Upper lobe of right lung (tissue), 1 donor: ENCODE results near the gene EDEM3. TPM values are rescaled to one million over a fixed set of nuclear protein-coding genes. Genes with fewer than 3 reads are reported as not detected.

Source experiments
- ATAC-seq: fragments of 200-7000 bp; cut with Tn5 transposase; one replicate; pipeline ENCODE4 v1.9.1; 2020; ENCODE audit warnings: mild to moderate bottlenecking, moderate library complexity
- DNase-seq: peaks from one replicate; pipeline ENCODE4 v3.0.0-alpha.2; 2020
- H3K27ac ChIP-seq: fragments of 200-600 bp; one replicate; pipeline ENCODE4 v1.8.0; 2022
- H3K27me3 ChIP-seq: fragments of 200-600 bp; one replicate; pipeline ENCODE4 v1.8.0; 2022; ENCODE audit warnings: mild to moderate bottlenecking
- H3K36me3 ChIP-seq: fragments of 200-600 bp; one replicate; pipeline ENCODE4 v1.8.0; 2022
- H3K4me1 ChIP-seq: fragments of 200-600 bp; one replicate; pipeline ENCODE4 v1.8.0; 2022
- H3K4me3 ChIP-seq: fragments of 200-600 bp; one replicate; pipeline ENCODE4 v1.8.0; 2022; ENCODE audit warnings: mild to moderate bottlenecking
- H3K9me3 ChIP-seq: fragments of 200-600 bp; one replicate; pipeline ENCODE4 v1.8.0; 2022
- intact Hi-C: fragments of 100-400 bp; cut with DNase I; formaldehyde crosslinking; loops from one replicate; pipeline ENCODE4 v1.11.0; 2022
- total RNA-seq: library from RNA; stranded (reverse); fragmentation: NEBNext Ultra II Directional; extraction: Animal tissue kit (Norgen Biotek cat#: 25700); gene quantifications from one replicate; pipeline ENCODE4 v1.2.1, GENCODE V29; 2021
- TF ChIP-seq, protein P1 (sequence below): fragments of 200-600 bp; IDR thresholded peaks from one replicate; pipeline ENCODE4 v1.8.0; 2022; ENCODE audit warnings: antibody characterized with exemption
- donor health status: DM: no; HTN: yes; CAD: no; lungs with severe emphysema.

EDEM3 gene
- total RNA-seq, 1 donor from 2014 or later = 43.6 TPM

DNA sequence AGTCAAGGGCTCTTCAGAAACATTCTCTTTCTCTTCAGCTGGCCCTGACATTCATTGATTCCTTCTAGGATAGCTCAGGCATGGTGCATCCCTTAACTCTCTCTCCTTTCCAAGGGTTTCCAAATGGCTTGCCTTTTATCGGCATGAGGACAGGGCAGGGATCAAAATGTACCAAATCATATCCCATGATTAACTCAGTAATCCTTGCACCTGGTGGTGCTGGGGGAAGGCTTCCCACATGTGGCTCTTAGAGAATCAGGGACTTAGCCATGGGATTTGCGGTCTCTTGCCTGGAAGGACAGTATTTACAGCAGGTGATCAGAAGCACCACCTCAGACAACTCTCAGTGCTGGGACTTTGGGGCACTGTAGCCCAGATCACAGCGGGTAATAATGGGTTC, 46.2 kb upstream of the EDEM3 start:
- H3K4me3 ChIP-seq = no peak overlapping the region
- H3K36me3 ChIP-seq = peaks cover 4% of the 10 kb centered on the region
- no peaks in the 10 kb centered on the region for H3K27me3 ChIP-seq
- DNase-seq = no peak
- intact Hi-C loops = no loop called here
- TF ChIP-seq, protein P1, sequence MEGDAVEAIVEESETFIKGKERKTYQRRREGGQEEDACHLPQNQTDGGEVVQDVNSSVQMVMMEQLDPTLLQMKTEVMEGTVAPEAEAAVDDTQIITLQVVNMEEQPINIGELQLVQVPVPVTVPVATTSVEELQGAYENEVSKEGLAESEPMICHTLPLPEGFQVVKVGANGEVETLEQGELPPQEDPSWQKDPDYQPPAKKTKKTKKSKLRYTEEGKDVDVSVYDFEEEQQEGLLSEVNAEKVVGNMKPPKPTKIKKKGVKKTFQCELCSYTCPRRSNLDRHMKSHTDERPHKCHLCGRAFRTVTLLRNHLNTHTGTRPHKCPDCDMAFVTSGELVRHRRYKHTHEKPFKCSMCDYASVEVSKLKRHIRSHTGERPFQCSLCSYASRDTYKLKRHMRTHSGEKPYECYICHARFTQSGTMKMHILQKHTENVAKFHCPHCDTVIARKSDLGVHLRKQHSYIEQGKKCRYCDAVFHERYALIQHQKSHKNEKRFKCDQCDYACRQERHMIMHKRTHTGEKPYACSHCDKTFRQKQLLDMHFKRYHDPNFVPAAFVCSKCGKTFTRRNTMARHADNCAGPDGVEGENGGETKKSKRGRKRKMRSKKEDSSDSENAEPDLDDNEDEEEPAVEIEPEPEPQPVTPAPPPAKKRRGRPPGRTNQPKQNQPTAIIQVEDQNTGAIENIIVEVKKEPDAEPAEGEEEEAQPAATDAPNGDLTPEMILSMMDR = no peak
- no peaks in the 10 kb centered on the region for H3K9me3 ChIP-seq
- no peak overlapping the region for H3K27ac ChIP-seq
- H3K4me1 ChIP-seq = no peaks in the 10 kb centered on the region
- ATAC-seq = no peak

DNA sequence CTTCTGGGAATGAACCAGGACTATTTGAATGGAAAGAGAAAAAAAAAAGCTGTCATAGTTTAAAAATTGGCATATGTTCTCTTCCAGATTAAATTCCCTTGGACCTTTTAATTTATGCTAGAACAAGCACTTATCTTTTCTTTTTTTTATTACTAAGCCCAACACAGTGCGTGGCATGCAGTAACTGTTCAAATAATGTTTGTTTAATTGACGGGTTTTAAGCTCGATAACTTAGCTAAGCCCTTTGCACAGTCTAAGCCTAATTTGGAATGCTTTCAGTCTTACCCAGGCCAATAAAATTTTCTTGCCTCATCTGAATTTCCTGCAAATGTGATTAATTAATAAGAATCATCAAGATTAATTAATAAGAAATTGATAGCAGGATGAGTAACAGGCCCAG, 39.3 kb upstream of the EDEM3 start:
- H3K27ac ChIP-seq = no peak overlapping the region
- intact Hi-C loops = no loop called here
- H3K4me1 ChIP-seq = peaks cover 7% of the 10 kb centered on the region
- no peaks in the 10 kb centered on the region for H3K27me3 ChIP-seq
- H3K36me3 ChIP-seq = no peaks in the 10 kb centered on the region
- ATAC-seq (no peak), DNase-seq (no peak)
- H3K4me3 ChIP-seq = no peak overlapping the region
- TF ChIP-seq, protein P1 = no peak
- H3K9me3 ChIP-seq = no peaks in the 10 kb centered on the region

DNA sequence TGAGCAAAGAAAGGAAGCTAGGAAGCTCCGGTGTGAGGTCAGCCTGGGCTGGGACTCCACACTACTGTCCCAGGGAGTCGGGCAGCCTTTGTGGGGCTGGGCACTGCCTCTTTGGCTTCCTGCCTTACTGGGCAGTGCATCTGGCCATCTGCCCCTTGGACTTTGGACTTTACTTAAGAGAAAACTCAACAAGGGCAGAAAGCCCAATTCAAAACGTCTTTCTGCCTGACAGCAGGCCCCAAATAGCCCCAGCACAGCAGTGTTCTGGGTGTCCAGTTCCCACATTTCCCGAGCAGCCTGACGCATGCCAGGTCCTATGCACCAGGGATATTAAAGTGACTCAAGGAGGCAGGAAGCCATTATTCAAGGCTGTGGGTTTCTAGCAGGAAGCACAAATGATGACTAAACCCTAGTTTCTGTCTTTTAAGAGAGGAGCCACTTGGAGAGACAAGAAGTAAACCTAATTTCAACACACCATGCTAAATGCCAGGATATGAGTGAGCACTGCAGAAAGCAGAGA, 37.9 kb upstream of the EDEM3 start:
- Histone ChIP-seq H3K4me1 (peaks cover 7% of the 10 kb centered on the region), H3K27me3 (no peaks in the 10 kb centered on the region), H3K36me3 (no peaks in the 10 kb centered on the region), H3K4me3 (no peak overlapping the region), H3K27ac (no peak overlapping the region), H3K9me3 (no peaks in the 10 kb centered on the region)
- DNase-seq (no peak), ATAC-seq (peak; percentile 85)
- intact Hi-C loops = no loop called here
- TF ChIP-seq, protein P1 = no peak

DNA sequence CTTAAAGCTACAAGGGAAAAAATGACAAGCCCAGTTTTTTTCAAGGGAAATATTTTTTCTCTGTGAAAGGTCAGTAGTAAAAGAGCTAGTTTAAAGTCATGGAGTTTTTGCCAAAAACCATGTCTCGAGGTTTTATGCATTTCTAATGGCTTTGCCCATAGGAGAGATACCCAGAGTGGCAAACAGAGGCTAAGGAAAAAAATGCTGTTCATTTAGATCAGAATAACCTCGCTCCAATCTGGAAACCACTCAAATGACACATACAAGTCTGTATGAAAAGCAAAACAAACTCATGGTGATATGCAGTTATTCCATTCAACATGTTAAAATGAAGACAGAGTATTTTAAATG, 36.9 kb upstream of the EDEM3 start:
- no peak for ATAC-seq

DNA sequence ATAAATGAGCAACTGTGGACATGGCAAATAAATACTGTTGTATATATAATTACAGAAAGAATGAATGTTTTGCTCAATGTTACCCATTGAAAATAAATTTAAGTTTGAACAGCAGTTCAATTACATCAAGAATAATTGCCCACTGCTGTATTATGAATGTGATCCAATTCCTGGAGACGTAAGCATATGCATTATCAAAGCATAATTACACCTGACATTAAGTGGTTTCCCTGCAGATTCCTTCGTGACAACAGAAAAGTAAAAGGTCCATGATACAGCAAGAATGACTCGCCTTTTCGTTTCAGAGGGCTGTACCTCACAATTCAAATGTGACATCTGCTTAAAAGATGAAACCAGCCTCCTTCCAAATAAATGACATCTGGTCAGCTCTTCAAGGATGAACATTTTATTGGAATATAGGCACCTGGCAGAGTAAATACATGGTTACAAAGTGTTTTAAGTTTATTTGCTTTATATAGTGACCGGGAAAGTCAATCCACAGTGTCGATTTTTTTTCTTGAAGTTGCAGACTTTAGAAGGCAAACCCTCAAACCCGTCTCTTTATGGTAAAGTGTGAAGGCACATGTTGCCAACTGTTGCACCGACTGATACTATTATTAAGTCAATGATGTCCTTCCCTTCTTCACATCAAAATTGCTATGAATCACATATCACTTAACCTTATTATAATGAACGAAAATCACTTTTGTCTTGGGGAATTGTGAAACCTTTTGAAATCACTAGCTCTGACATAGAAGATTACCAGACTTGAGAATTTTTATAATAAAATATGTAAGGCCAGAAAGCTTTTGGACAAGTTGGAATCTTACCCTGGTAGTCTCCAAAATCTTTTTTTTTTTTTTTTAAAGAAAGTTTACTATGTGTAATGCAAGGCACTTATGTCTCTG, 36.2 kb upstream of the EDEM3 start:
- Histone ChIP-seq H3K27ac (no peak overlapping the region), H3K4me1 (peaks cover 7% of the 10 kb centered on the region), H3K9me3 (no peaks in the 10 kb centered on the region), H3K27me3 (no peaks in the 10 kb centered on the region), H3K4me3 (no peak overlapping the region), H3K36me3 (no peaks in the 10 kb centered on the region)
- intact Hi-C loops = no loop called here
- TF ChIP-seq, protein P1 = no peak
- DNase-seq (no peak), ATAC-seq (no peak)

More for the DNA sequence above, 36.9 kb upstream of the EDEM3 start:
- Histone ChIP-seq H3K4me1 (peaks cover 7% of the 10 kb centered on the region), H3K9me3 (no peaks in the 10 kb centered on the region), H3K4me3 (no peak overlapping the region), H3K36me3 (no peaks in the 10 kb centered on the region), H3K27me3 (no peaks in the 10 kb centered on the region), H3K27ac (no peak overlapping the region)
- intact Hi-C loops = no loop called here
- TF ChIP-seq, protein P1 = no peak
- DNase-seq = no peak
